ENCODE results near the gene DNAAF2.
A peak's percentile ranks its signal among the peaks of the same experiment; 100 is the strongest.
"Not testable (repeated sequence)": the region's sequence is repeated elsewhere in the genome, so short reads cannot be mapped to it uniquely, and the experiment has no call there.

Gene DNAAF2, protein sequence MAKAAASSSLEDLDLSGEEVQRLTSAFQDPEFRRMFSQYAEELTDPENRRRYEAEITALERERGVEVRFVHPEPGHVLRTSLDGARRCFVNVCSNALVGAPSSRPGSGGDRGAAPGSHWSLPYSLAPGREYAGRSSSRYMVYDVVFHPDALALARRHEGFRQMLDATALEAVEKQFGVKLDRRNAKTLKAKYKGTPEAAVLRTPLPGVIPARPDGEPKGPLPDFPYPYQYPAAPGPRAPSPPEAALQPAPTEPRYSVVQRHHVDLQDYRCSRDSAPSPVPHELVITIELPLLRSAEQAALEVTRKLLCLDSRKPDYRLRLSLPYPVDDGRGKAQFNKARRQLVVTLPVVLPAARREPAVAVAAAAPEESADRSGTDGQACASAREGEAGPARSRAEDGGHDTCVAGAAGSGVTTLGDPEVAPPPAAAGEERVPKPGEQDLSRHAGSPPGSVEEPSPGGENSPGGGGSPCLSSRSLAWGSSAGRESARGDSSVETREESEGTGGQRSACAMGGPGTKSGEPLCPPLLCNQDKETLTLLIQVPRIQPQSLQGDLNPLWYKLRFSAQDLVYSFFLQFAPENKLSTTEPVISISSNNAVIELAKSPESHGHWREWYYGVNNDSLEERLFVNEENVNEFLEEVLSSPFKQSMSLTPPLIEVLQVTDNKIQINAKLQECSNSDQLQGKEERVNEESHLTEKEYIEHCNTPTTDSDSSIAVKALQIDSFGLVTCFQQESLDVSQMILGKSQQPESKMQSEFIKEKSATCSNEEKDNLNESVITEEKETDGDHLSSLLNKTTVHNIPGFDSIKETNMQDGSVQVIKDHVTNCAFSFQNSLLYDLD

GRCh38 chr14:49634547-49635334 is at the start of gene DNAAF2:
Gene DNAAF2, minus strand, starts transcription at chr14:49635244. Its CDS starts 95 bp downstream, at chr14:49635149.
- peak; percentile 66 for DNase-seq

- peak; percentile 44 for DNase-seq
Observed at GRCh38 chr14:49679271-49679670, 44.2 kb upstream of the DNAAF2 start.

DNA sequence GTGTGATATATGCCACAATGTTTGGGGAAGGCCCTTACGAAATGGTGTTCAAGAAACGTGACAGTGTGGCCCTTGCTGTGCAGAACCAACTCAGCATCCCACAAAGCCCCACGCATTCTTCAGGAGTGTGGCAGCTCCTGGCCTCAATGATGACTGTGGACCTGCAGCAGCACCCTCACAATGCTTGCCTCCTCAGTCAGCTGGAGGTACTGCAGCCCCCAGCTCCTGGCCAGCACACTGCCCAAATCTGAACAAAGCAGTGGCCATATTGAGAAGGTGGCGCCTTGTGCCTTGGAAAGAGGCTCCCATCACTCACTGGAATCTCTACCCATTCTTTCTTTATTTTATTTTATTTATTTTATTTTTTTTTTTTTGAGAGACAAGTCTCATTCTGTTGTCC is 42.6 kb upstream of the DNAAF2 start:
- DNase-seq: no peak

- DNase-seq: no peak
Observed at GRCh38 chr14:49673586-49673985, 38.5 kb upstream of the DNAAF2 start.

- DNase-seq: no peak
Observed at GRCh38 chr14:49670475-49670874, 35.4 kb upstream of the DNAAF2 start.

DNA sequence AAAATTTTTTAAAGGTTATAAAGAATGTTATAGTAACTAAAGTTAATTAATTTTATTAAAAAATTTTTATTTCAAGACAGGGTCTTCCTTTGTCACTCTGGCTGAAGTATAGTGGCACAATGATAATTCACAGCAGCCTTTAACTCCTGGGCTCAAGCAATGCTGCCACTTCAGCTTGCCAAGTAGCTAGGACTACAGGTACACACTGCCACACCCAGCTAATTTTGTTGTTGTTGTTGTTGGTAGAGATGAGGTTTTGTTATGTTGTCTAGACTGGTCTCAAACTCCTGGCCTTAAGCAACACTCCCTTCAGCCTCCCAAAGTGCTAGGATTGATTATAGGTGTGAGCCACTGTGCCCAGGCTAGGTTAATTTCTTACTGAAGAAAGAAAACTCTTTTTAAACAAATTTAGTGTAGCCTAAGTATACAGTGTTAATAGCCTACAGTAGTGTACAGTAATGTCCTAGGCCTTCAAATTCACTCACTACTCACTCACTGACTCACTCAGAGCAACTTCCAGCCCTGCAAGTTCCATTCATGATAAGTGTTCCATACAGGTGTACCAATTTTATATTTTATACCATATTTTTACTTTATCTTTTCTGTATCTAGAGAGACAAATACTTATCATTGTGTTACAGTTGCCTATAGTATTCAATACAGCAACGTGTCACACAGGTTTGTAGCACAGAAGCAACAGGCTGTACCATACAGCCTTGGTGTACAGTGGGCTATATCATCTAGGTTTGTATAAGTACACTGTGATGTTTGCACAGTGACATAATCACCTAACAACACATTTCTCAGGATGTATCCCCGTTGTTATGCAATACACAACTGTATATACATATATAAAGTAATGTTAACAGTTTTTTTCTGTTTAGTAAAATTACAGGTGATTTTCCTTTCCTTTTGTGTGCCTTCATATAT is 24.7 kb upstream of the DNAAF2 start:
- DNase-seq: no peak

DNA sequence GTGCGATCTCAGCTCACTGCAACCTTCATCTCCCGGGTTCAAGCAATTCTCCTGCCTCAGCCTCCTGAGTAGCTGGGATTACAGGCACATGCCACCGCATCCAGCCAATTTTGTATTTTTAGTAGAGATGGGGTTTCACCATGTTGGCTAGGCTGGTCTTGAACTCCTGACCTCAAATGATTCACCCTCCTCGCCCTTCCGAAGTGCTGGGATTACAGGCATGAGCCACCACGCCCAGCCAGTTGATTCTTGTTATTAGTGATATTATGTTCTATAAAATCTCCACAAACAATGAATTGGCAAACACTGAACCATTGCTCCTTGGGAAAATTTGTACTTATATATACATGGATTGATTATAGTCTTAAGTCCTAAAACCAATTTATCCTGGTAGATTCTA is 22.5 kb upstream of the DNAAF2 start:
- DNase-seq: not testable (repeated sequence)

GRCh38 chr14:49654511-49654910 is 19.5 kb upstream of the DNAAF2 start:
- DNase-seq: no peak

- no peak for DNase-seq
Observed at GRCh38 chr14:49653508-49653907, 18.5 kb upstream of the DNAAF2 start.

- no peak for DNase-seq
Observed at GRCh38 chr14:49642163-49642562, 7.1 kb upstream of the DNAAF2 start.

DNA sequence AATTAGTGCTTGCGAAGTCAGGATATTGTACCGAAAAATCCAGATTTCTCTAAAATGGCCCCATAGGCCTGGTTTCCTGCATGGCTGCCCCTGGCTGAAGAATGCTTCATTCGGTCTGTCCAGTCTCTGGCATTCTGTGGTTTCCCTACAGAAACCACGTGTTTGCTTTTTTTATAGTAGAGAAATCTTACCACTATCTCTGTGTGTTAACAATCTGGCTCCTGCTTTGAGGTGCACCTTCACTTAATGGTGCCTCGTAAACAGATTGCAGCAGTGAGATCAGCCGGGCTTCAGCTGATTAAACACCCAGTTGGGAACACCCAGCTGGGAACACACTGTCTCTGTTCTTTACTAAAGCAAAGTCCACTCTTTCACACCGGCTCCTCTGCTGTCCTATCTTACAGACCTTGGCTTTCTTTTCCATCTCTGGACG is 6.7 kb upstream of the DNAAF2 start:
- DNase-seq: no peak

DNA sequence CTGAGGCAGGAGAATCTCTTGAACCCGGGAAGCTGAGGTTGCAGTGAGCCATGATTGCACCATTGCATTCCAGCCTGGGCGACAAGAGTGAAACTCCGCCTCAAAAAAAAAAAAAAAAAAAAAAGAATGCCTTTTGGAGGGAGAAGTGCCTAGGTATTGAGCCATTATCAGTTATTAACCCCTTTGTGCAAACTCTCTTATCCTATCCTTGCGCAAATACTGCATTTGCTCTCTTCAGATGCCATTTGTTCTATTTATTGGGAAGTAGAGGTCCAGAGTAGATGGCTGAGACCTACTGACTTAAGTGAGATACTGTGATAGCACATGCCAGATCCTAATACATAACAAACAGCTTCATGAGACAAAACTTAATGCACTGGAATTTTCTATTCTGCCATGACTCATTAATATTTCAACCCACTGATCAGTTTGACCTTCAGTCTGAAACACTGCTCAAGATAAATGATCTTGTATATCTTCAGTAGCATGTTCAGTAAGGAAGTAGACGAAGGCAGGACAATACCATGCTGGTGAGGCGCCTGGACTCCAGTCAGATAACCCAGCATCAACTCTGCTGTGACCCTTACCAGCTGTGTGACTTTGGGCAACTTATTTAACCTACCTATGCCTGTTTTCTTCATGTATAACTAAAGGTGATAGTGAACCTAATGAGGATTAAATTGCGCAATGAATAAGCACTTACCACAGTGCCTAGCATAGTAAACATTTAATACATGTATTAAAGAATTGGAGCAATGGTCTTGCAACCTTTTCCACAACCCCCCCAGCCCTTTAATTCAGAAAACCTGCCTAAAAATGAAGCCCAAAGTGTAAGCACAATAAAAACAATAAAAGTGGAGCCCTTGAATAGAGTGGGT is 5.7 kb upstream of the DNAAF2 start:
- no peak for DNase-seq

GRCh38 chr14:49637534-49638078 is 2.6 kb upstream of the DNAAF2 start:
- no peak for DNase-seq

DNA sequence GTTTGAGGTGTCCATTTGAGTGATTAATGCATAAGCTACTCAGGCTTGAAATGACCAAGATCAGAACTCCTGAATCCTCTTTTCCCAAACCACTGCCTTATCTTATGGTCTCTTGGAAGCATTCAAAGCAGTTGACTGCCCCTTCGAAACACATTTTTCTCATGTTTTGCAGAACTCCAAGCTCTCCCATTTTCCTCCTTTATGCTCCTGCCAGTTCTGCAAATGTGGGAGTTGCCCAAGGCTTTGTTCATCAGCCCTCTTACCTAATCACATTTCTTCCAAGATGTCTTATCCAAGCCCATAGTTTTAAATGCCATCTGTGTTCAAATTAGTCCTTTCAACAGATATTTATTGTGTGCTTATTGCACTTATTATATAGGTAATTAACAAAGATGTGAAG is 1.8 kb upstream of the DNAAF2 start:
- no peak for DNase-seq

DNA sequence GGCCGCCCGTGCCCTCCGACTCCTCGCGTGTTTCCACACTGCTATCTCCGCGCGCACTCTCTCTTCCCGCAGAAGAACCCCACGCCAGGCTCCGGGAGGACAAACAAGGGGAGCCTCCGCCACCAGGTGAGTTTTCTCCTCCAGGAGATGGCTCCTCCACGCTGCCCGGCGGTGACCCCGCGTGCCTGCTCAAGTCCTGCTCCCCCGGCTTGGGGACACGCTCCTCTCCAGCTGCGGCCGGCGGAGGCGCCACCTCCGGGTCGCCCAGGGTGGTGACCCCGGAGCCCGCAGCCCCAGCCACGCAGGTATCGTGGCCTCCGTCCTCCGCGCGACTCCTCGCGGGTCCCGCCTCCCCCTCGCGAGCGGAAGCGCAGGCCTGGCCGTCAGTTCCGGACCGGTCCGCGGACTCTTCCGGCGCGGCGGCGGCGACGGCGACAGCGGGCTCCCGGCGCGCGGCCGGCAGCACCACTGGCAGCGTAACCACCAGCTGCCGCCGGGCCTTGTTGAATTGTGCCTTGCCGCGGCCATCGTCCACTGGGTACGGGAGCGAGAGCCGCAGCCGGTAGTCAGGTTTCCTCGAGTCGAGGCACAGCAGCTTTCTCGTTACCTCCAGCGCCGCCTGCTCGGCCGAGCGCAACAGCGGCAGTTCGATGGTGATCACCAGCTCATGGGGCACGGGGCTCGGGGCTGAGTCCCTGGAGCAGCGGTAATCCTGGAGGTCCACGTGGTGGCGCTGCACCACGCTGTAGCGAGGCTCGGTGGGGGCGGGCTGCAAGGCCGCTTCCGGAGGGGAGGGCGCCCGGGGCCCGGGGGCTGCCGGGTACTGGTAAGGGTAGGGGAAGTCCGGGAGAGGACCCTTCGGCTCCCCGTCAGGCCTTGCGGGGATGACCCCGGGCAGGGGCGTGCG is 1.2 kb downstream of the DNAAF2 start:
- peak; percentile 97 for DNase-seq

- peak; percentile 47 for DNase-seq
Observed at GRCh38 chr14:49623941-49624839, 10.9 kb downstream of the DNAAF2 start.

- no peak for DNase-seq
Observed at GRCh38 chr14:49623387-49623786, 11.7 kb downstream of the DNAAF2 start.

DNA sequence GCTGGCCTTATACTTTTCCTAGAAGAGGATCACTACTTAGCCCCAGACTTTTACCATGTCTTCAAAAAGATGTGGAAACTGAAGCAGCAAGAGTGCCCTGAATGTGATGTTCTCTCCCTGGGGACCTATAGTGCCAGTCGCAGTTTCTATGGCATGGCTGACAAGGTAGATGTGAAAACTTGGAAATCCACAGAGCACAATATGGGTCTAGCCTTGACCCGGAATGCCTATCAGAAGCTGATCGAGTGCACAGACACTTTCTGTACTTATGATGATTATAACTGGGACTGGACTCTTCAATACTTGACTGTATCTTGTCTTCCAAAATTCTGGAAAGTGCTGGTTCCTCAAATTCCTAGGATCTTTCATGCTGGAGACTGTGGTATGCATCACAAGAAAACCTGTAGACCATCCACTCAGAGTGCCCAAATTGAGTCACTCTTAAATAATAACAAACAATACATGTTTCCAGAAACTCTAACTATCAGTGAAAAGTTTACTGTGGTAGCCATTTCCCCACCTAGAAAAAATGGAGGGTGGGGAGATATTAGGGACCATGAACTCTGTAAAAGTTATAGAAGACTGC is 12.9 kb downstream of the DNAAF2 start:
- DNase-seq: no peak

Measured in activated CD4-positive, alpha-beta T cell treated with anti-CD3 and anti-CD28 coated beads, Interleukin-2, Interleukin-6, amounts not matched to agents 100 ng/mL and 50 ng/mL, durations not matched to agents 16 hours and 8 hours (primary cell).